NCI-H146 treated with DMSO at 0.1 percent for 48 hours (cell line): ENCODE results near the gene N4BP2L1.
"Not testable (repeated sequence)": the region's sequence is repeated elsewhere in the genome, so short reads cannot be mapped to it uniquely, and the experiment has no call there.

Experiments
- DNase-seq: peaks from one replicate; lab custom pipeline; 2025; ENCODE audit not compliant: unreplicated experiment; lab: John Stamatoyannopoulos, UW

N4BP2L1 gene

GRCh38 chr13:32391101-32391619 is 36.8 kb downstream of the N4BP2L1 start:
- DNase-seq, result no peak

DNA sequence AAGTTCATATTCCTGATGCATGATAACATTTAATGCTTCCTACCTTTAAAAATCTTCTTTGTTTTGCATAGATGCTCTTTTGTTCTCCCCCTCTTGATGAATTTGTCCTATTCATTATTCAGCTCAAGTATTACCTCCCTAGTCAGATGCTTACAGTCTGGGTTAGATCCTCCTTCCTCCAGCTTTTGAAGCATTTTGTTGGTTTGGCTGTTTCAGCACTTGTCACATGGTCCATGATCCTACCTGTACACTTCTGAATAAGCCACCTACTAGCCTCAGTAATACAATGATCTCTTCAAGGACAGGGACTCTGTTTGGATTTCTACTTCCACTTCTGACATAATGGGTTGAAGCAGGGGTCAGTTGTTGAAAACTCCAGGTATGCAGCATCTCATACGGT is 37.4 kb downstream of the N4BP2L1 start:
- no peak for DNase-seq

DNA sequence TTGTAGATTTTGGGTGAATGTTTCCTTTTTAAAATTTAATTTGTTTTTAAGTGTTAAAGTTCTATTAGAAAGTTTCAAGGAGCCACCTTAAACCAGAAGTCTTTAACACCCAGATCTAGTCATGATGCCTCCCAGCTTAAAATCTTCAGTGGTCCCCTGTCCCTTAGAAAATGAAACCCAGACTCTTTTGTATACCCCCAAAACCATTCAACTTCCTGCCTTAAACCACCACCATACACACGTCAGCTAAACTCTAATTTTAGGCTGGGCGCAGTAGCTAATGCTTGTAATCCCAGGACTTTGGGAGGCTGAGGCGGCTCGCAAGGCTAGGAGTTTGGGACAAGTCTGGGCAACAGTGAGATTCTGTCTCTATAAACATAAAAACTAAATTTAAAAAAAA is 37.9 kb downstream of the N4BP2L1 start:
- DNase-seq, result no peak

- no peak for DNase-seq
These were observed 42.5 kb downstream of the N4BP2L1 start for GRCh38 chr13:32385410-32385809.

DNA sequence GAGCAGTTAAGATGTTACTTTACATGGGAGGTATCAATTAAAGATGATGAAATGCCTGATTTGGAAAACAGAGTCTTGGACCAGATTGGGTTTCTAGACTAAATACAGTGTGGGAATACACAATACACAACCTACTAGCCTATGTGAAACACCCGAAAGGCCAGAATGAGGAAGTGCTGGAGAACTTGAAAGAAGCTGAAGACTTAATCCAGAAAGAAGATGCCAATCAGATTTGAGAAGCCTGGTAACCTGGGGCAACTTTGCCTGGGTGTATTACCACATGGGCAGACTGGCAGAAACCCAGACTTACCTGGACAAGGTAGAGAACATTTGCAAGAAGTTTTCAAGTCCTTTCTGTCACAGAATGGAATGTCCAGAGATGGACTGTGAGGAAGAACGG is 43.2 kb downstream of the N4BP2L1 start:
- DNase-seq, result no peak

GRCh38 chr13:32383836-32384618 is 43.9 kb downstream of the N4BP2L1 start:
- no peak for DNase-seq

GRCh38 chr13:32381539-32381938 is 46.4 kb downstream of the N4BP2L1 start:
- DNase-seq, result peak; percentile 18

GRCh38 chr13:32378012-32378411 is 49.9 kb downstream of the N4BP2L1 start:
- DNase-seq, result no peak

DNA sequence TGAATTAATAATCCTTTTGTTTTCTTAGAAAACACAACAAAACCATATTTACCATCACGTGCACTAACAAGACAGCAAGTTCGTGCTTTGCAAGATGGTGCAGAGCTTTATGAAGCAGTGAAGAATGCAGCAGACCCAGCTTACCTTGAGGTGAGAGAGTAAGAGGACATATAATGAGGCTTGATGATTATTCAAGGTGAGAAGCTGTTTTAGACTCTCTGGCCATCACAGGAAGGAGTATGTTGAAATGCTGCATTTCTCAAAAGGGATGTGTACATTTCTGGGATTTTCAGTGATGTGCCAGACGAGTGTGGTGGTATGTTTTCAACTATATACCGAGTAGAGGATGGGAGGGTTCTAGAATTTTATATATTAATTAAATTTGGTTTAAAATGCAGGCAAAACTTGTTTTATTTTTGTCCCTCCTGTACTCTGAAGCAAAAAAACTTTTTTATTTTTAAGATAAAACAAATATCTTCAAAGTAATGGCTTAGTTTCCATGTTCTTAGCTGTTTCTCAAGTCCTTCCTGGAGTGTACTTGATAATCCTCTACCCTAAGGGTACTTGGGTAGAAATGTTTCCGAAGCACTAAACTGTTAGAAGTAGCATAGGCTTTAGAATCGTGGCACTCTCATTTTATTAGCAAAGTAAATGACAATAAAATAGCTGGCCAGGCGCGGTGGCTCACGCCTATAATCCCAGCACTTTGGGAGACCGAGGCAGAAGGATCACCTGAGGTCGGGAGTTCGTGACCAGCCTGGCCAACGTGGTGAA is 51.1 kb downstream of the N4BP2L1 start:
- no peak for DNase-seq

- no peak for DNase-seq
These were observed 57.1 kb downstream of the N4BP2L1 start for GRCh38 chr13:32370805-32371204.

GRCh38 chr13:32362574-32362973 is 65.4 kb downstream of the N4BP2L1 start:
- DNase-seq, result no peak

GRCh38 chr13:32355935-32356334 is 72.0 kb downstream of the N4BP2L1 start:
- DNase-seq, result not testable (repeated sequence)

DNA sequence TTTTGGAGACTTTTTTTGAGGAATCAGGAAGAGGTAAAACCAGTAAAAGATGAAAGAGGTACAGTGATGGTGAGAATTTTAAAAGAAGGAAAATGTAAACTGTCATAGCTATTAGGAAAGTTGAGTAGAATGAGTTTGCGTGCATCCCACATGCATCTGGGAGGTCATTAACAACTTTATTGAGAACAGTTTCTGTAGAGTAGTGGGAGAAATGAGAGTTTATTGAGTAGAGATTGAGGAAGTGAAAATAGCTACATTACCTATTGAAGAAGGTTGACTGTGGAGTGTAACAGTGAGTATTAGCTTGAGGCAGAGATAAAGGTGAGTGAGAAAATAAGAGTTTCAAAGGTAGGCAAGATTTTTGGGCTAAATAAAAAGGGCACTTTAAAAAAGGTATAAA is 73.9 kb downstream of the N4BP2L1 start:
- DNase-seq, result no peak

- not testable (repeated sequence) for DNase-seq
These were observed 77.0 kb downstream of the N4BP2L1 start for GRCh38 chr13:32350839-32351441.
